GM18858 (cell line): Measurements from ENCODE around the gene STEAP4.

ENCODE experiments used
- ATAC-seq: cut with Tn5 transposase; IDR thresholded peaks from one replicate; pipeline ENCODE4 v1.9.1; 2021; ENCODE audit not compliant: unreplicated experiment

STEAP4 gene

DNA sequence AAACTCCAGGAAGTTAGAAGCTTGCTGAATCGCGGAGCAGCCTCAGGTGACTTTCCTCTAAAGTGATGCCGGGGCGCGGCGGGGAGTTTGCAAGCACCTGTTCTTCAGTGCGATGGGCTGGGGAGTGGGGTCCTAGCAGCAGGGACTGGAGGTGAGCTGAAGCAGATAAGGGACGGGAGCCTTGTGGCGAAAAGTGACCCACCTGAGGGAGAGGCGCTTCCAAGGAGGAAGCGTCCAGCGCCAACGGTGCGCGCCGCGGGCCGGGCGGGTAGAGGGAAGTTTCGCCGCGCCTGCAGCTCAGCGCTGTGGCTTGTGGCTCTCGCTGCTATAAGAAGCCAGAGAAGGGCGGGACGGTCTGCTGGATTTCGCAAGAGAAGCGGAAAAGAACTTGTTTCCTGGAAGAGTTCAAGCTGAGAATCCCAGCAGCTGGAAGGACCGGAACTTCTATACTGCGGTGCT is at the start of gene STEAP4:
Gene STEAP4, minus strand, starts transcription at position 305 of the 459 bp plus-strand sequence. CDS start 22,625 bp downstream, outside the sequence.
- no peak for ATAC-seq

DNA sequence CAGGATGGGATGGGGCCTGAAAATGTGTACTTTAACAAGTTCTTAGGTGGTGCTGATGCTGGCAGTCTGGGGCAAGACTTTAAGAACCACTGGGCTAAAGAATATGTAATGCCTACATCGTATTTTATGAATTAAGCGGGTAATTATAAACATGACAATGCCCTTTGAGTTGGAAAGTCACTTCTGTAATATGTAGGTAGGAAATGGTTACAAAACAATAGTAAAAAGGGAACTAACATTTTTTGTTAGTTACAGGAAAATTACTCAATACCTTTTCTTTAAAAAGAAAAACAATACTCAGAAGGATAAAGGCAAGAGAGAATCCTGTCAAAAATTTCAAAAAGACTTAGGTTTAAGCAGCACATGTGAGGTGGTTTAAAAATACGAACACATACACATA is 48.3 kb upstream of the STEAP4 start:
- ATAC-seq = no peak

DNA sequence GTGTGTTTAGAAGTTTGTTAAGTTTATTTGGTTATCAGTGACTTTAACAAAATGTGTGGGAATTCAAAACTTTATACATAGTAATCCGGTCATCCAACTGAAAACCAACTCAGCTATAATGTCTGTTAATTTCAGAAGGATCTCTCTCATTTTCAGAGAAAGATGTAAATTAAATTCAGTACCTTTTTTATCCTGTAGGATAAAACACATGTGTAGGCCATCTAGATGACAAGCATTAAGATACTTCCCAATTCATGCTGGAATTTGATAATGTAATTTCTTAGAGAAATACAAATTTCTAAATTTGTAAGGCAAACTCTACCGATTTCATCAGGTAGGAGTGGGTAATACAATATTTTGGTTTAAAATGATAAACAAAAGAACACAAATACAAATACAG is 43.4 kb upstream of the STEAP4 start:
- no peak for ATAC-seq

DNA sequence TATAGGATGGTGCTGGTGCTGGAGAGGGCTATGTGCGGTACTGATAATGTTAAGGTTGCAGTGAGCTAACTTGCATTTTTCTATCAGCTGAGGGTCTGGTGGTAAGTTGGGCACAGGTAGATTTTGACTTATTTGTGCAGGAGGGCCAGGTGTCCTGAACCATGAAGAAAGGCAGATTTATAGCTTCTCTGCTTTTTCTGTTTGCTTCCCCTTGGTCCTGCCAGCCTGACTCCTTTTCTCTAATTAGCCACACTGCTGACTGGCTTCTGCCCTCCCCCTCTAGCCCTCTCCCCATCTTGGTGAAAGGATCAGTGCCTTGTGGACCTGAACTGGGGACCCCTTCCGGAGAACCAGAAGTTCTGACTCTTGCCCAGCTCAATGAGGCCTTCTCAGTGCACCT is 40.8 kb upstream of the STEAP4 start:
- ATAC-seq = no peak

DNA sequence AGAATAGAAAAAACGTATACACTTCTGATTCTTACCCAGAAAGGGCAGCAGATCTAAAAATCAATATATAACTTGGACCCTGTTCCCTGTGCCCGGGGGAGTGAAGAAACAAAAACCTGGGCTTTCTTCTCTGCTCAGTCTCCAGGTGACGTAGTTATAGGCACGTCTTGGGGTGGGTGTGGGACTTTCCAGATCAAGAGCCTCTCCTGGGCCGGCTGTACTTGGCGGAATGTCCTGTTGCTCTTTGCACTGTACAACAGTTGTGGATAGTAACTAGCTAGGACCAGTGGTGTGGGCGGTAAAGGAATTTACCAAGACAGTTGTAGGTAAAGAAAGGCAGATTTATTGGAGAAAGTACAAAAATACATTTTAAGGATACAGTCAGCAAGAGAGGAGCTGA is 40.4 kb upstream of the STEAP4 start:
- ATAC-seq = no peak

DNA sequence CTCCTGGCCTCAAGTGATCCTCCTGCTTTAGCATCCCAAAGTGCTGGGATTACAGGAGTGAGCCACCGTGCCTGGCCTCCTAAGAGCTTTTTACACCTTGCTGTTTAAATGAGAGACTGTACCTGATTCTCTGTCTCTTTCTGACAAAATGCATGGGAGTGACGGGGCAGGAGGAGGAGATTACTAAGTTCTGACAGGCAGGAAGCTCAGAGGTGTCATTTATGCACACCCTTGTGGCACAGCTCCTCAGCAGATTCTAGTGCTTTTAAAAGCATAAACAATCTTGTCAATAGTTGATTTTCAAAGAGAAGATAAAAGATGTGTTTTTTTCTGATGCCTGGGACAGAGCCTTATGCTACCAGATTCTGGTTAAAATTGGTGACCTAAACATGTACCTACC is 39.7 kb upstream of the STEAP4 start:
- ATAC-seq = no peak

DNA sequence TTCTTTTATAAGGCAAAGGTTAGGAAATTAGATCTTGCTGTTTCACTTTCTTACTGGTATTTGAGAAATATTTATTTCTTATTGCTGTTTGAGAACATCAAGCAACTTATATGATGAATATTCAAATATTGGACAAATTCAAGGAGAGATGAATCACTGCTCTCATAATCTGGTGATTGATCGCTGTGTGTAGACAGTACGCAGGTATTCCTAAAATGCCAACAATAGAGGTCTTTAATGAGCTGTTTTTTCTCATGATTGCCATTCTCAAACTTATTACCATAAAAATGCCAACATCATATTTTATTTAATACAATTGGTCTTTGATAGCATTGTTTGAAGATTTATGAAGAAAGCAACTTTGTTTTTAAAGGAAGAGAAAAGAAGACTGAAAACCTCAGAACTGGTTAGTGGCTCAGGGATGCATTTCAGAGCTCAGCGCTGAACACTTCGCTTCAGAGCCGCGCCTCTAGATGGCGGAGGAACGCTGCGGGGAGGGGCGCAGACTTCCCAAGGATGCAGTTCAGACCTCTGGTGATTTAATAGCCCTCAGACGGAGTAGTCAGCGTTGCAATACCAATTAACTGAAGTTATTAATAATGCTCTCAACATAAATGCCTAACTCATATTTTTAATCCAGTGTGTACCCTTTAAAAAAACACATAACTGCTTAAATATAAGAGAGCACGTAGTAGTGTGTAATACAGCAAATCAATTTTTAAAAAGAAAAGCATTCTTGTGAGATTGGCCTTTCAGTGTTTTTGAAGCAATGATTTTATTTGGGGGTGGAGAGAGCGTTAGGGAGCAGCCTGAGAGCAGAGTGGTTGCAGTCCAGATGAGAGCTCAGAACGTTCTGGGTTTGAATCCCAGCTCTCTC is 38.5 kb upstream of the STEAP4 start:
- peak; percentile 48 for ATAC-seq

DNA sequence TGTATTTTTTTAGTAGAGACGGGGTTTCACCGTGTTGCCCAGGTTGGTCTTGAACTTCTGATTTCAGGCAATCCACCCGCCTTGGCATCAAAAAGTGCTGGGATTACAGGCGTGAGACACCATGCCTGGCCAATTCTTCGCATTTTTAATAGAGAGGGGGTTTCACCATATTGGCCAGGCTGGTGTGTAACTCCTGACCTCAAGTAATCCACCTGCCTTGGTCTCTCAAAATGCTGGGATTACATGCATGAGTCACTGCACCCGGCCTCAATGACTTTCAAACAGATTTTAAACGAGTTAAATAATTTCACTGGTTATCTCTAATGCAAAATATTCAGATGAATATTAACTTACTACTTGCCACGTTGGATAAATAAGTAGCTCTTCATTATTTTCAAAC is 37.6 kb upstream of the STEAP4 start:
- no peak for ATAC-seq

DNA sequence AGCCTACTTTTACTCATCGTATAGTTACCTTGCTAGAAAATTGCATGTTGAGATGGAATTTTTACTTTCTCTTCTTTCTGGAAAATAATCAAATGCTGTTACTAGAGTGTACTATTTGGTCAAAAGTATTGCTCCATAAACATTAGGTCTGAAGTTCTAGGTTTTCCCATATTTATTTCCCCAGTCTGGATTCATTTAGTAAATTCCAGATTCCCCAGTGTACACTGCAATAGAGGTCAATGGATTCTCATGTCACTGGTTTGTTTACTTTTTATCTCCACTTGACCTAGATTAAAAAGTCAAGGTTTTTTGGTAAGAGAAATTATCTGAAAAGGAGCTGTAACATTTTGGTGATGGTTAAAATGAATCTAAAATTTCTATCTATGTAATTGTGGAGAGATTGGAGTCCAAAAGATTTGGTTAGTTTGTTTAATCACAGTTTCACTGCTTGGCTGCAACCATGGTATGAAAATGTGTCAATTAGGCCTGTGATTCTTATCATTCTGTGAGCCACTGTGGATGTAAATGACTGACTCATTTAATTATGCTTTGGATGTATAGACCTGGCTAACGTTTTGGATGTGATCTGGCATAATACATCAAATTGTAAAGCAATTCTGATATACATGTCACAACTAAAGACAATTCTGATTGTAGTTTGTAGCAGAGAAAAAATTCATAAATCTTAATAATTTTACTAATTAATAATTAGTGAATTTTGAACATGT is 32.7 kb upstream of the STEAP4 start:
- no peak for ATAC-seq

DNA sequence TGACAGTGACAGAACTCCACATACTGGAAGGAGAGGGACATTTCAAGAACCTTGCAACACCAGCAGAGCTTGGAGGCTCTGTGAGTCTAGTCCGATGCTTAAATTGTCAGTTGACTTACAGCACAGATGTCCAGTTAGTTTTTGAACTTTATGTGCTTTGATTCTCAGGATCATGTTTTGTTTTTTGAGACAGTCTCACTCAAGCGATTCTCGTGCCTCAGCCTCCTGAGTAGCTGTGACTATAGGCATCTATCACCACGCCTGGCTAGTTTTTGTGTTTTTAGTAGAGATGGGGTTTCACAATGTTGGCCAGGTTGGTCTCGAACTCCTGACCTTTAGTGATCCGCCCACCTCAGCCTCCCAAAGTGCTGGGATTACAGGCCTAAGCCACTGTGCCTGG is 31.8 kb upstream of the STEAP4 start:
- no peak for ATAC-seq

DNA sequence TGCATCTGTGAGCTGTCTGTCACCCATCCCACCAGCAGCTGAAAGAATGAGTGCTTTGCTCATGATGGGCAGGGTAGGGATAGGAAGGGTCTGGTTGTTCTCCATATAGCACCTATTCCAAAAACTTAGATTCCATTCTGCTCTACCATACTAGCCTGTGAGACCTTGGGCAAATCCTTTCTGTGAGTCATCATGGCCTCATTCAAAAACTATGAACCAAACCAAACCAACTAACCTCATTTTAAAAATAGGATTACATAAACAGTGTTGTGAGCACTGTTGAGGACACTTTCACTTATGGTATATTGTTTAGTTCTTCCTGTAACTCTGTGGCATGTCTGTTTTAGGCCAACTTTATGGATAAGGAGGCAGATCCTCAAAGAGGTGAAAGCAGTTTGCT is 30.9 kb upstream of the STEAP4 start:
- no peak for ATAC-seq

DNA sequence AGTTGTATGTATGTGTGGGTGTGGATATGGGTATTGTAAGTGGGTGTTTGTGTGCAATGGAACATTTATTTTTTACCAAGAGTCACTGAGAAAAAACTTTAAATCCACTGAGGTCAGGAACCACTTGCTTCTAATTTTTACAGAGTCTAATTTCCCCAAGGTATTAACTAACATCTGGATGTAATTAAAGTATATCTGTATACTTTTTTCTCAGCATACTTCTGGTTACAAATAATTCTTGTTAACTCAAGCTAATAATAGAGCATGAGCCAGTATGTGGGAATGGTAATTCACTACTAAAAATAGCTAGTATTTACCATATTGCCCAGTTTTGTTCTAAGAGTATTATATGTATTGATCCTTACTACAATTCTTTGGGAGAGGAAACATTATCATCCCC is 24.6 kb upstream of the STEAP4 start:
- ATAC-seq = no peak

DNA sequence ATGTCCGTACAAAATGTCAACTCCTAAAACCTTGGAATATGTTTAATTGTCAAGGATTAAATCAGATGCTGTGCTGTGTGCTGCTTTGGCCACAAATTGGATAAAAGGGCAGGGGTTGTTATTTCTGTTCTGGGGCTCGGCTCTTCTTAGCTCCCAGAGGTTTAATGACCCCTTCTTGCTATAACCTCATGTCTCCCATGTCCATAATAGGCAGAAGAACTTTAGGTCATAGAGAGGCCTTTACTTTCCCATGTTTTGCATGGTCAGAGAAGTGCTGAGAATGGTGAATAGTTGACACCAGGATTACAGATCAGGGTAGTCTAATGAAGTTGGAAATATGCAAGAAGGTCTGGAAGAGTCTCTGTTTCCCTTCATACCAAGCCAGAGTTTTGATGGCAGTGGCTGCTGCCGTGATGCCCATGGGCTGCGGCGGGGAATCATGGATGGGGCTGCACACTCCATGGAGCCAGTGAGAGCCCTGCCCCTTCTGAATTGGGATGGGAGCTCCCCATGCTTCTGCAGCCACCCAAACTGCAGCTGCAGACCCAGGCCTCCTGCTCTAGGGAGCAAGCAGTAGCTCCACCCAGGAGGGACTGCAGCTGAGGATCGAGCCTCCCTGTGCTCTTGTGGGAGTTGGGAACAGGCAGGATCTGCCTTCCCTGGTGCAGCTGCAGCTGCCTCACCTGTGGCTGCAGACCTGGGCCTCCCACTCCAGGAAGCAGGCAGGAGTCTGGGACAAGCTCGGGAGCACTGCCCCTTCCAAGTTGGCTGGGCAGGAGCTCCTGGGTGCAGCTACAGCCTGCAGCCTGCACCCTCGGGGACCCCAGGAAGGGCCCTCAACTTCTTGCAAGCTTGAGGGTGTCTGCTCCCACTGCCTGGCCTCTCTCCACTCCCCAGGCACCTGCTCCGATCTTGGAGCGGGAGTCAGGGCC is 23.1 kb upstream of the STEAP4 start:
- ATAC-seq = no peak

DNA sequence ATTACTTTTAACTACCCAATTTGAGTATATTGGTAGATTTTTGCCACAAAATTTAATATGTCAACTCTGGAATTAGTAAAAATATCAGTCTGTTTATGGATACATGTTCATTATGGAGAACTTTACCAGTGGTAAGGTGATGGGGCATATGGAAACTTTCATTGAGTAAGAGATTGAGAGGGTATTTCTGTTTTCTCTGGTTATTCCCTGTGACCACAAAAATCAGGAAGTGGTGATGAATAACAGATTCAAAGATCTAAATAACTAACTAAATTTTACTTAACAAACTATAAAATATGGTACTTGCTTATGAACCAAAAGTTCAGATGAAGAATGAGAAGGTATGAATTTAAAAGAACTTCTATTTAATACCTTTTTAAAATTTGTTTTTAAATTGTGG is 22.1 kb upstream of the STEAP4 start:
- ATAC-seq = peak; percentile 57

DNA sequence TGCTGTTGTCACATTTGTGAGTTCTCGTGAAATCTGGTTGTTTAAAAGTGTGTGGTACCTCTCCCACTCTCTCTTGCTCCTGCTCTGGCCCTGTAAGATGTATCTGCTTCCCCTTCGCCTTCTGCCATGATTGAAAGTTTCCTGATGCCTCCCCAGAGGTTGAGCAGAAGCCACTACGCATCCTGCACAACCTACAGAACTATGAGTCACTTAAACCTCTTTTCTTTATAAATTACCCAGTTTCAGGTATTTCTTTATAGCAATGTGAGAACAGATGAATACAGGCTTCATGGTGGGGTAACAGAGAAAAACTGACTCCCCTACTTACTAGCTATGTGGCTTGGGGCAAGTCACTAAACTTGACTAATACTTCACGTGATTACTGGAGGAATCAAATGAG is 18.0 kb upstream of the STEAP4 start:
- ATAC-seq = no peak

DNA sequence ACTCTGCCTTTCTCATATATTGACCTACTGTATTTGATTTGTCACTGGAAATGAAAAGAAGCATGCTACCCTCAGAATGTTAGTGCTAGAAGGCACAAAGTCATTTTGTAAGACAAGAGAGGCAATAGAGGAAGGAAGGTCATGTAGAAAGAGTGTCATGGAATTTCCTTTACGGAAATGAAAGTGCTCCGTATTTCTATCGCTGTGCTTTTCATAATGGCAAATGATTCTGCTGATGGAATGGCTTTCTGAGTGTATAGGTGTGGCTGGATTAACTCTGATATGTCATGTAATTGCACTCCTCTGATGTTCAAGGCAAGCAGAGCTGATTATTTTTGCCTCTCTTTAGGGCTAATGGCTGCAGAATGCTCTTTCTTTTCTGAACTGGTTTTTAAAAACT is 15.5 kb upstream of the STEAP4 start:
- no peak for ATAC-seq

DNA sequence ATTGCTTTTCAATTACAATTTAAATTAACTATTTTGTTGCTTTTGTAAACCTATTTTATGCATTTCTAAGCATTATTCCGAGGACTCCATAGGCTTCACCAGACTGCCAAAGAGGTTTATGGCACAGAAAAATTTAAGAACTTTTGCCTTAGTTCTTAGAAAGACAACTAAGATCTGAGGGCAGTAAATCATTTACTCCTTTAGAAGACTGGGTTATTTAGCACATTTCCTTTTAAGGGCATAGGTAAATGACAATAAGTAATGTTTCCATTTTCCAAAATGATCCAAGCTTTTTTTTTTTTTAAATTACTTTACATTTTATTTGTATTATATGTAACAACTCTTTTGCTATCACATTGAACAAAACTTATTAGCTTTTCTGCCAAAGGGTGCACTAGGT is 15.0 kb upstream of the STEAP4 start:
- no peak for ATAC-seq

DNA sequence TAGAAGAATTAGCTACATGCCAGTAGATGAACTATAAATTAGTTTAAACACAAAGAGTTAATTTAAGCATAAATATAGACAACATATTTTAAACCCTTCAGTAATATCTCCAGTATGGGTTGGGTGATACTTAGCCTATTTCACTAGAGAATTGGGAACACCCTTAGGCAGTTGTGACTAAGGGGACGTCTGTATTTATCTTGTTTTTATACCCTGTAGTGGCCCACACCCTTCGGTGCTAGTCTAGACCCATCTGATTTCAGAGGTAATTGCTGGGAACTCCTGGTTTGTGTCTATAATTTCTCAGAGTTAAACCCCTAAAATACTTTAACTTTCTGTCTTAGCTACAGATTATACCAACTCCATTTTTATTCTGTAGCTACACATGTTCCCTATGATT is 11.5 kb upstream of the STEAP4 start:
- ATAC-seq = no peak

DNA sequence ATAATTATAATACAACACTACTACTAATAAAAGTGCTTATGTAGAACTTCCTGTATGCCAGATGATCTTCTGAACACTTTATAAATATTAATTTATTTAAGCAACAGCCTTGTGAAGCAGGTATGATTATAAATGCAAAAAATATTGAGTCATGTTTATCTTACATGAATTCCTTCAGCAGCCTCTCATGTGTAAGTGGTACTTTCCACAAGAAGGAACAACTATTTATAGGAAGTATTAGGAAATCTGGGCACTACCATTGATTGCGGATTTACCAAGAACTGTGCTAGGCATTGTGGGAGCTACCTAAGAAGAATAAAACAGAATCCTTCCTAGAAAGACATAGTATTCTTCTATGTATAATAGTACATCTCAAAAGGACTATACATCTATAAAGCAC is 10.7 kb upstream of the STEAP4 start:
- no peak for ATAC-seq

DNA sequence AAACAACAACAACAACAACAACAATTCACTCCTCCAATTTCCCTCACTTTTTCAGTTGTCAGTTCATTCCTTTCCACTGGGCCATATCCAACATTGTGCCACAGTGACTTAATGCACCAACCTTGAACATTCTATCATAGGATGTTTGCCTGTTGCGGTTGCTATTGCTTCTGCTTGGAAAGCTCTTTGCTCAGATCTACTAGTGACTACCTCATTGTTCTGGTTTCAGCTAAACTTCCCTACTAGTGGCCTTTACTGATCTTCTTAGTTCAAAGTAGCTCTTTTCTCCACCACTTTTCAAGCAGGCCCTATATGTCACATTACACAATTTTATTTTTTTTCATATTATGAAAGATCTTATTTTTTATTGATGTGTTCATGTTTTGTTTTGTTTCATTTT is 9.8 kb upstream of the STEAP4 start:
- no peak for ATAC-seq

DNA sequence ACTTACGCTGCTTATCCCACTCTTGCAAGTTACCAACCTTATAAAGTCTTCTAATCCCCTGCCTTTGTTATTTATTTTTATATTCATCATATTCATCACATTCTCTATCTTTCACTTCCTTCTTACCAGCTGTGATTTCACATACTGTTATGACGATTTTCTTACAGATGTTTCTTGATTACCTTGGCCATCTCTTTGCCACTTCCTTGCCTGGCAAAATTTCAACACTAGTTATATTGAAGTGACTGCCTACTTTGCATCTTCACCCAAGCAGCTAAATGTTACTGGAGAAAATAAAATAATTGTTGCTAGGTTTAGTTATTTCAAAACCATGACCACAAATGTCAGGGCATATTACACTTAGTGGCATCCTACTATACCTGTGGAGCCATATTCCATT is 8.8 kb upstream of the STEAP4 start:
- no peak for ATAC-seq
